ENCODE data around the gene SLC38A5.
A peak's percentile ranks its signal among the peaks of the same experiment; 100 is the strongest.

Gene SLC38A5

GRCh38 chrX:48477960-48478755 lies 8.1 kb upstream of the SLC38A5 start:
- Mint-ChIP-seq H3K4me1 (peaks cover 27% of the 10 kb centered on the region), H3K9me3 (no peaks in the 10 kb centered on the region), H3K27me3 (no peaks in the 10 kb centered on the region), H3K36me3 (peaks cover 14% of the 10 kb centered on the region), H3K4me3 (peak overlapping the region; percentile 96), H3K27ac (peak overlapping the region; percentile 76)

- Mint-ChIP-seq H3K36me3 (peaks cover 14% of the 10 kb centered on the region), H3K9me3 (no peaks in the 10 kb centered on the region), H3K27me3 (no peaks in the 10 kb centered on the region), H3K4me3 (peak overlapping the region; percentile 96), H3K27ac (peak overlapping the region; percentile 63), H3K4me1 (peaks cover 27% of the 10 kb centered on the region)
These were observed 6.9 kb upstream of the SLC38A5 start for GRCh38 chrX:48476919-48477318.

GRCh38 chrX:48475774-48476577 lies 5.9 kb upstream of the SLC38A5 start, which contains the start of gene FTSJ1:
TSS of gene FTSJ1 (plus strand) at chrX:48476199. CDS start at chrX:48478048, 1,849 bp downstream.
- no peaks in the 10 kb centered on the region for H3K9me3 Mint-ChIP-seq
- peaks cover 27% of the 10 kb centered on the region for H3K4me1 Mint-ChIP-seq
- no peaks in the 10 kb centered on the region for H3K27me3 Mint-ChIP-seq
- H3K4me3 Mint-ChIP-seq = peak within 1 kb of the TSS; percentile 96
- H3K36me3 Mint-ChIP-seq = peaks cover 14% of the 10 kb centered on the region
- peak within 1 kb of the TSS; percentile 63 for H3K27ac Mint-ChIP-seq

- peaks cover 22% of the 10 kb centered on the region for H3K4me1 Mint-ChIP-seq
- no peaks in the 10 kb centered on the region for H3K27me3 Mint-ChIP-seq
- peaks cover 10% of the 10 kb centered on the region for H3K36me3 Mint-ChIP-seq
- no peaks in the 10 kb centered on the region for H3K9me3 Mint-ChIP-seq
- H3K27ac Mint-ChIP-seq = peak overlapping the region; percentile 63
- peak overlapping the region; percentile 96 for H3K4me3 Mint-ChIP-seq
These were observed 5.2 kb upstream of the SLC38A5 start for GRCh38 chrX:48475296-48475695.

GRCh38 chrX:48474581-48474980 lies 4.5 kb upstream of the SLC38A5 start:
- Mint-ChIP-seq H3K27me3 (no peaks in the 10 kb centered on the region), H3K9me3 (no peaks in the 10 kb centered on the region), H3K4me1 (peaks cover 23% of the 10 kb centered on the region), H3K36me3 (peaks cover 8% of the 10 kb centered on the region), H3K27ac (no peak overlapping the region), H3K4me3 (no peak overlapping the region)

- Mint-ChIP-seq H3K27me3 (no peaks in the 10 kb centered on the region), H3K36me3 (peaks cover 7% of the 10 kb centered on the region), H3K27ac (no peak overlapping the region), H3K9me3 (no peaks in the 10 kb centered on the region), H3K4me1 (peaks cover 27% of the 10 kb centered on the region), H3K4me3 (no peak overlapping the region)
These were observed 4.1 kb upstream of the SLC38A5 start for GRCh38 chrX:48474127-48474526.

- Mint-ChIP-seq H3K4me3 (no peak overlapping the region), H3K27me3 (no peaks in the 10 kb centered on the region), H3K36me3 (peaks cover 6% of the 10 kb centered on the region), H3K4me1 (peaks cover 27% of the 10 kb centered on the region), H3K27ac (no peak overlapping the region), H3K9me3 (no peaks in the 10 kb centered on the region)
These were observed 3.6 kb upstream of the SLC38A5 start for GRCh38 chrX:48473704-48473990.

GRCh38 chrX:48472851-48473703 lies 3.0 kb upstream of the SLC38A5 start:
- Mint-ChIP-seq H3K27ac (no peak overlapping the region), H3K4me1 (peaks cover 25% of the 10 kb centered on the region), H3K9me3 (no peaks in the 10 kb centered on the region), H3K4me3 (no peak overlapping the region), H3K36me3 (peaks cover 5% of the 10 kb centered on the region), H3K27me3 (no peaks in the 10 kb centered on the region)

GRCh38 chrX:48472225-48472624 lies 2.2 kb upstream of the SLC38A5 start:
- H3K36me3 Mint-ChIP-seq = peaks cover 4% of the 10 kb centered on the region
- no peak overlapping the region for H3K27ac Mint-ChIP-seq
- H3K27me3 Mint-ChIP-seq = no peaks in the 10 kb centered on the region
- no peak overlapping the region for H3K4me3 Mint-ChIP-seq
- peaks cover 19% of the 10 kb centered on the region for H3K4me1 Mint-ChIP-seq
- no peaks in the 10 kb centered on the region for H3K9me3 Mint-ChIP-seq

- Mint-ChIP-seq H3K4me1 (peaks cover 20% of the 10 kb centered on the region), H3K27me3 (no peaks in the 10 kb centered on the region), H3K9me3 (no peaks in the 10 kb centered on the region), H3K4me3 (no peak overlapping the region), H3K36me3 (peaks cover 7% of the 10 kb centered on the region), H3K27ac (peak overlapping the region; percentile 61)
These were observed 1.4 kb upstream of the SLC38A5 start for GRCh38 chrX:48471504-48471903.

GRCh38 chrX:48470833-48471118 lies 716 bp upstream of the SLC38A5 start:
- peaks cover 9% of the 10 kb centered on the region for H3K36me3 Mint-ChIP-seq
- H3K4me3 Mint-ChIP-seq = no peak overlapping the region
- H3K27ac Mint-ChIP-seq = no peak overlapping the region
- no peaks in the 10 kb centered on the region for H3K27me3 Mint-ChIP-seq
- H3K4me1 Mint-ChIP-seq = peaks cover 22% of the 10 kb centered on the region
- H3K9me3 Mint-ChIP-seq = no peaks in the 10 kb centered on the region

- Mint-ChIP-seq H3K27ac (peak overlapping the region; percentile 93), H3K4me1 (peaks cover 32% of the 10 kb centered on the region), H3K9me3 (no peaks in the 10 kb centered on the region), H3K4me3 (peak overlapping the region; percentile 95), H3K36me3 (peaks cover 18% of the 10 kb centered on the region), H3K27me3 (no peaks in the 10 kb centered on the region)
These were observed 1.1 kb downstream of the SLC38A5 start for GRCh38 chrX:48468693-48469691.

GRCh38 chrX:48468247-48468671 lies 1.8 kb downstream of the SLC38A5 start:
- Mint-ChIP-seq H3K9me3 (no peaks in the 10 kb centered on the region), H3K27me3 (no peaks in the 10 kb centered on the region), H3K4me3 (peak overlapping the region; percentile 95), H3K36me3 (peaks cover 20% of the 10 kb centered on the region), H3K27ac (peak overlapping the region; percentile 93), H3K4me1 (peaks cover 35% of the 10 kb centered on the region)

GRCh38 chrX:48467281-48467761 lies 2.7 kb downstream of the SLC38A5 start:
- H3K27ac Mint-ChIP-seq = no peak overlapping the region
- no peaks in the 10 kb centered on the region for H3K27me3 Mint-ChIP-seq
- peak overlapping the region; percentile 95 for H3K4me3 Mint-ChIP-seq
- peaks cover 35% of the 10 kb centered on the region for H3K4me1 Mint-ChIP-seq
- peaks cover 24% of the 10 kb centered on the region for H3K36me3 Mint-ChIP-seq
- no peaks in the 10 kb centered on the region for H3K9me3 Mint-ChIP-seq

All from activated naive CD4-positive, alpha-beta T cell treated with anti-CD3 and anti-CD28 coated beads, Interleukin-2, amount 50 U/mL, for 24 hours (primary cell).